IMR-90 (cell line): ENCODE results near the gene RAB26. TPM values are rescaled to one million over a fixed set of nuclear protein-coding genes. Genes with fewer than 3 reads are reported as not detected.
"Not testable (repeated sequence)": the region's sequence is repeated elsewhere in the genome, so short reads cannot be mapped to it uniquely, and the experiment has no call there.

Experiments used
- ATAC-seq: fragments of 200-7000 bp; cut with Tn5 transposase; 2 replicates; pipeline ENCODE4 v1.9.1; 2020; ENCODE audit warnings: low read depth, mild to moderate bottlenecking, moderate library complexity
- BruUV-seq: library from RNA; stranded (reverse); fragments of 400-500 nt; replicated peaks from 2 replicates; lab custom pipeline; 2021; lab: Mats Ljungman, UMichigan
- CTCF ChIA-PET: fragments of 300-600 bp; formaldehyde crosslinking; extraction: SDS; loops from one replicate; lab custom pipeline; 2021; ENCODE audit warnings: antibody characterized with exemption; lab: Yijun Ruan, JAX
- POLR2A ChIA-PET: fragments of 300-600 bp; sonication (Branson Sonifier 250); formaldehyde crosslinking; loops from one replicate; lab custom pipeline; 2022; ENCODE audit warnings: antibody characterized with exemption; ENCODE audit not compliant: unreplicated experiment; lab: Charles Lee
- DNase-seq: peaks from one replicate; pipeline ENCODE4 v3.0.0; 2013
- H2AFZ ChIP-seq: replicated peaks from 2 replicates; pipeline ENCODE3; 2013; ENCODE audit warnings: low read length, mild to moderate bottlenecking; ENCODE audit not compliant: poor library complexity
- H2AK5ac ChIP-seq: 2 replicates; pipeline ENCODE4 v1.6.1; 2013; ENCODE audit warnings: low read depth, low read length, inconsistent platforms
- H2AK9ac ChIP-seq: replicated peaks from 2 replicates; pipeline ENCODE3; 2013; ENCODE audit warnings: mild to moderate bottlenecking, low read depth, low read length, moderate library complexity; ENCODE audit not compliant: poor library complexity
- H2BK120ac ChIP-seq: 2 replicates; pipeline ENCODE4 v1.6.1; 2013; ENCODE audit warnings: low read depth, low read length, inconsistent platforms
- H2BK15ac ChIP-seq: 3 replicates; pipeline ENCODE4 v1.6.1; 2013; ENCODE audit warnings: low read depth, low read length, inconsistent platforms
- H2BK20ac ChIP-seq: 2 replicates; pipeline ENCODE4 v1.6.1; 2013; ENCODE audit warnings: low read depth, mild to moderate bottlenecking, inconsistent platforms, low read length, moderate library complexity
- H2BK5ac ChIP-seq: 2 replicates; pipeline ENCODE4 v1.6.1; 2013; ENCODE audit warnings: mild to moderate bottlenecking, low read depth, low read length, inconsistent platforms; ENCODE audit not compliant: poor library complexity, severe bottlenecking
- H3K14ac ChIP-seq: replicated peaks from 2 replicates; pipeline ENCODE4 v1.6.1; 2013; ENCODE audit warnings: low read depth, low read length, inconsistent platforms
- H3K18ac ChIP-seq: 2 replicates; pipeline ENCODE4 v1.6.1; 2013; ENCODE audit warnings: low read depth, low read length, control low read depth
- H3K23ac ChIP-seq: 2 replicates; pipeline ENCODE4 v1.6.1; 2013; ENCODE audit warnings: low read depth, low read length, inconsistent platforms
- H3K27ac ChIP-seq: 2 replicates; pipeline ENCODE4 v1.5.1; 2013; ENCODE audit warnings: mild to moderate bottlenecking, control low read depth, low read length; ENCODE audit not compliant: insufficient read depth
- H3K27me3 ChIP-seq: 2 replicates; pipeline ENCODE4 v1.6.1; 2013; ENCODE audit warnings: low read length; ENCODE audit not compliant: control insufficient read depth, insufficient read depth
- H3K36me3 ChIP-seq: 2 replicates; pipeline ENCODE4 v1.6.1; 2013; ENCODE audit warnings: low read length, mixed read lengths; ENCODE audit not compliant: control insufficient read depth, insufficient read depth
- H3K4ac ChIP-seq: 2 replicates; pipeline ENCODE4 v1.6.1; 2013; ENCODE audit warnings: low read depth, low read length, inconsistent platforms
- H3K4me1 ChIP-seq: 2 replicates; pipeline ENCODE4 v1.6.1; 2013; ENCODE audit warnings: low read length, mixed read lengths; ENCODE audit not compliant: control insufficient read depth, insufficient read depth
- H3K4me2 ChIP-seq: 2 replicates; pipeline ENCODE4 v1.6.1; 2013; ENCODE audit warnings: low read depth, mild to moderate bottlenecking, control low read depth, low read length, moderate library complexity
- H3K4me3 ChIP-seq: 2 replicates; pipeline ENCODE4 v1.5.1; 2013; ENCODE audit warnings: low read depth, mild to moderate bottlenecking, control low read depth, low read length, moderate library complexity; ENCODE audit not compliant: insufficient read depth
- H3K56ac ChIP-seq: 2 replicates; pipeline ENCODE4 v1.6.1; 2013; ENCODE audit warnings: low read length, inconsistent platforms; ENCODE audit not compliant: insufficient read depth; ENCODE audit errors: extremely low read depth
- H3K79me1 ChIP-seq, 2 experiments: 2 replicates each; pipeline ENCODE4 v1.6.1; 2013; ENCODE audit warnings: low read length in 2 of 2, inconsistent platforms in 1 of 2, low read depth in 1 of 2
- H3K9ac ChIP-seq: 2 replicates; pipeline ENCODE4 v1.6.1; 2013; ENCODE audit warnings: low read depth, low read length, control low read depth
- H3K9me1 ChIP-seq: 2 replicates; pipeline ENCODE4 v1.6.1; 2013; ENCODE audit warnings: low read length, inconsistent platforms; ENCODE audit not compliant: insufficient read depth
- H3K9me3 ChIP-seq: 2 replicates; pipeline ENCODE4 v1.6.1; 2013; ENCODE audit warnings: low read length; ENCODE audit not compliant: control insufficient read depth, insufficient read depth
- H4K20me1 ChIP-seq: 2 replicates; pipeline ENCODE4 v1.6.1; 2013; ENCODE audit warnings: low read length, inconsistent platforms; ENCODE audit not compliant: insufficient read depth
- H4K5ac ChIP-seq: 2 replicates; pipeline ENCODE4 v1.6.1; 2013; ENCODE audit warnings: mild to moderate bottlenecking, low read depth, low read length, control low read depth
- H4K8ac ChIP-seq, 2 experiments: 2 replicates each; pipeline ENCODE4 v1.6.1; 2013; ENCODE audit warnings: low read depth in 2 of 2, low read length in 2 of 2, control low read depth in 1 of 2, inconsistent platforms in 1 of 2
- H4K91ac ChIP-seq: 2 replicates; pipeline ENCODE4 v1.6.1; 2013; ENCODE audit warnings: low read depth, low read length, inconsistent platforms; ENCODE audit not compliant: insufficient read depth
- MAFK ChIP-seq: IDR thresholded peaks from 2 replicates; pipeline ENCODE4 v1.6.1; 2012; ENCODE audit warnings: low read depth, low read length, improper control_type of control experiment
- SMC3 ChIP-seq: fragments of 150-350 bp; IDR thresholded peaks from 2 replicates; pipeline ENCODE4 v1.6.1; 2016; ENCODE audit warnings: low read depth, mild to moderate bottlenecking, antibody characterized with exemption, low read length, moderate library complexity
- WGBS, 2 experiments: methylation state at CpG; one replicate each; pipeline versions ENCODE4 v1.1.5 to v1.1.7; 2013; ENCODE audit warnings: missing lambda C conversion rate in 2 of 2; ENCODE audit not compliant: insufficient read length in 1 of 2; ENCODE audit errors: extremely low coverage in 2 of 2; 5-methylcytosine and 5-hydroxymethylcytosine counted together
- dilution Hi-C: fragments of 300-500 bp; cut with HindIII; formaldehyde crosslinking; loops from one replicate; pipeline ENCODE4 v1.14.3; 2018; ENCODE audit warnings: low sequenced_read_pairs; ENCODE audit not compliant: unreplicated experiment
- in situ Hi-C: fragments of 300-500 bp; cut with MboI; formaldehyde crosslinking; loops from 3 replicates; pipeline ENCODE4 v1.14.3; 2019; ENCODE audit warnings: low sequenced_read_pairs, inconsistent platforms, mixed read lengths
- intact Hi-C: fragments of 100-400 bp; cut with micrococcal nuclease; formaldehyde crosslinking; loops from 2 replicates; pipeline ENCODE4 v1.10.0; 2022
- polyA plus RNA-seq, 3 experiments: library from polyadenylated mRNA; depleted of rRNA; stranded (reverse); fragments of >200 nt; gene quantifications; 2 replicates each; pipeline ENCODE4 v1.2.3, GENCODE V29; 2012; ENCODE audit warnings: low replicate concordance in 1 of 3
- total RNA-seq: library from RNA; depleted of rRNA; stranded (reverse); fragments of >200 nt; gene quantifications from 2 replicates; pipeline ENCODE4 v1.2.3, GENCODE V29; 2012
- TF ChIP-seq, protein P1 (sequence below): fragments of 150-350 bp; IDR thresholded peaks from 2 replicates; pipeline ENCODE4 v1.6.1; 2017; ENCODE audit warnings: mild to moderate bottlenecking, antibody characterized with exemption, low read length, low read depth

The RAB26 gene
- total and polyA plus RNA-seq, 2 of the 4 experiments (the other 2 are of a cell fraction) = 1.1 to 4.5 TPM

DNA sequence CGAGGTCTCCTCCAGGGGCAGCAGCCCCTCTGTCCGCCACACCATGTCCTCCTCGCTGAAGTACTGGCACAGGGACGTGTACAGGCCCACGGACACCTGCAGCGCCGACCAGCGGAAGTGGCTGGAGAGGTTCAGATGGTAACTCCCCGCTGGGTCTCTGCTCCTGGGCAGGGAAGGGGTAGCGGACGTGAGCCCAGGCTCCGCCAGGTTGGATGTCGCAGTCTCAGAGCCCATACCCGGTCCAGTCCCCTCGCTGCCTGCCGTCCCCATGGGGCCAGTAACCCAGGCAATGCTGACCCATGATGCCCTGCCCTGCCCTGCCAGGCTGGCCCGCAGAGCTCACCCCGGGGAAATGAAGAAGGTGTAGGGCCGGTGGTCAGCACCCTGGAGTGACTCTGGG, 46.0 kb upstream of the RAB26 start:
- H3K23ac ChIP-seq = no peak overlapping the region
- H2AK9ac ChIP-seq = no peak overlapping the region
- H3K4ac ChIP-seq = no peak overlapping the region
- no peak overlapping the region for H3K27ac ChIP-seq
- intact Hi-C loops (no loop called here), in situ Hi-C loops (no loop called here), dilution Hi-C loops (no loop called here)
- H3K9me3 ChIP-seq = no peaks in the 10 kb centered on the region
- H2AK5ac ChIP-seq = no peak overlapping the region
- H2BK15ac ChIP-seq = no peak overlapping the region
- H3K9ac ChIP-seq = no peak overlapping the region
- H3K79me1 ChIP-seq = peaks cover 0 to 2% of the 10 kb centered on the region in 2 experiments; a peak in 1 of 4 replicates
- peaks cover 33% of the 10 kb centered on the region for H3K36me3 ChIP-seq
- ChIA-PET POLR2A (no interaction called here), CTCF (no interaction called here)
- H2AFZ ChIP-seq = no peak overlapping the region
- no peaks in the 10 kb centered on the region for H3K27me3 ChIP-seq
- no peak for TF ChIP-seq SMC3
- TF ChIP-seq MAFK = no peak
- TF ChIP-seq, protein P1, sequence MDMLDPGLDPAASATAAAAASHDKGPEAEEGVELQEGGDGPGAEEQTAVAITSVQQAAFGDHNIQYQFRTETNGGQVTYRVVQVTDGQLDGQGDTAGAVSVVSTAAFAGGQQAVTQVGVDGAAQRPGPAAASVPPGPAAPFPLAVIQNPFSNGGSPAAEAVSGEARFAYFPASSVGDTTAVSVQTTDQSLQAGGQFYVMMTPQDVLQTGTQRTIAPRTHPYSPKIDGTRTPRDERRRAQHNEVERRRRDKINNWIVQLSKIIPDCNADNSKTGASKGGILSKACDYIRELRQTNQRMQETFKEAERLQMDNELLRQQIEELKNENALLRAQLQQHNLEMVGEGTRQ = no peak
- H3K4me2 ChIP-seq = no peak overlapping the region
- H3K18ac ChIP-seq = no peak overlapping the region
- H3K14ac ChIP-seq = no peak overlapping the region
- peaks cover 4% of the 10 kb centered on the region; the same call in 1 of the 2 replicates for H3K4me1 ChIP-seq
- WGBS, 2 experiments = 96% methylated on average over 8 of the region's 19 CpGs; no CpG with 5 or more reads in 1 of the 2 experiments
- H2BK20ac ChIP-seq = no peak overlapping the region
- H4K8ac ChIP-seq = no peak overlapping the region
- H4K5ac ChIP-seq = no peak overlapping the region
- DNase-seq (no peak), ATAC-seq (no peak)
- no peak overlapping the region for H2BK120ac ChIP-seq
- H3K9me1 ChIP-seq = no peaks in the 10 kb centered on the region
- H2BK5ac ChIP-seq = no peak overlapping the region
- H3K4me3 ChIP-seq = no peak overlapping the region
- no TSS peak for BruUV-seq
- no peak overlapping the region for H3K56ac ChIP-seq
- H4K91ac ChIP-seq = no peak overlapping the region
- H4K20me1 ChIP-seq = no peaks in the 10 kb centered on the region

DNA sequence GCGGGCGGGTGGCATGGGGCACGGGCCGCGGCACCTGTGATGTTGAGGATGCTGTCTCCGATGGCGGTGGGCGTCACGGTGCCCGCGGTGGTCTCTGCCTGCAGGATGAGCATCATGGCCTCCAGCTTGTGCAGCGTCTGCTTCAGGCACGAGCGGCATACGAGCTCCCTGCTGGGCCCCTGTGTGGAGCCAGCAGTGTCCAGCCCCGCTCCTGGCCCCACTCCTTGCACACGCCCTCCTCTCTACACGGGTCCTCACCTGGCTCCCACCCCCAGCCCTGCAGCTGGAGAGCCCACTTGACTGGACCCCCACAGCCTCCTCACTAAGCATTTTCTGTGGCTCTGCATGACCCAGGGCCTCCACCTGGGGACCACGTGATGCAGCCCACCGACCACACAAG, 44.0 kb upstream of the RAB26 start:
- H3K56ac ChIP-seq, H4K5ac ChIP-seq, H3K9me1 ChIP-seq, H4K8ac ChIP-seq, intact Hi-C loops, dilution Hi-C loops, H3K18ac ChIP-seq, H3K4me2 ChIP-seq, H2BK120ac ChIP-seq, H3K27me3 ChIP-seq, H3K23ac ChIP-seq, CTCF ChIA-PET, H2BK15ac ChIP-seq, POLR2A ChIA-PET, H3K9me3 ChIP-seq, H4K20me1 ChIP-seq, H2BK5ac ChIP-seq, H3K9ac ChIP-seq, H2AK5ac ChIP-seq, H2BK20ac ChIP-seq, ATAC-seq, H4K91ac ChIP-seq, H3K4ac ChIP-seq, DNase-seq, H3K14ac ChIP-seq, in situ Hi-C loops, H2AFZ ChIP-seq, H3K79me1 ChIP-seq, BruUV-seq, H2AK9ac ChIP-seq, H3K4me3 ChIP-seq, H3K27ac ChIP-seq, H3K4me1 ChIP-seq: not testable (repeated sequence)
- no CpG with 5 or more reads among the region's 20 CpGs for WGBS, 2 experiments
- H3K36me3 ChIP-seq = peaks cover 41% of the 10 kb centered on the region
